HEK293T (cell line): ENCODE results near the gene MAGI2.

Experiments
- BHLHE40 ChIP-seq: fragments of 450-650 bp; IDR thresholded peaks from 2 replicates; pipeline ENCODE4 v1.6.1; 2016; ENCODE audit warnings: mild to moderate bottlenecking, moderate library complexity, borderline replicate concordance
- ELF4 ChIP-seq: fragments of 450-650 bp; IDR thresholded peaks from 2 replicates; pipeline ENCODE4 v1.6.1; 2017; ENCODE audit warnings: antibody characterized with exemption
- PKNOX1 ChIP-seq: fragments of 450-650 bp; IDR thresholded peaks from 2 replicates; pipeline ENCODE4 v1.6.1; 2016
- SP1 ChIP-seq: fragments of 450-650 bp; IDR thresholded peaks from 2 replicates; pipeline ENCODE4 v1.6.1; 2017
- ZNF384 ChIP-seq: fragments of 450-650 bp; IDR thresholded peaks from 2 replicates; pipeline ENCODE4 v1.6.1; 2016

GRCh38 chr7:78167860-78168259 is 1285.6 kb downstream of the MAGI2 start:
- TF ChIP-seq PKNOX1 (no peak), SP1 (no peak), ZNF384 (no peak), ELF4 (no peak), BHLHE40 (no peak)
